Endodermal cell (in vitro differentiated cells): ENCODE measurements around the gene ABHD14A. TPM values are rescaled to one million over a fixed set of nuclear protein-coding genes. Genes with fewer than 3 reads are reported as not detected.

Experiments
- DNase-seq: peaks from one replicate; pipeline ENCODE4 v3.0.0-alpha.2; 2017
- H3K27ac ChIP-seq: 2 replicates; pipeline ENCODE4 v1.5.1; 2013; ENCODE audit warnings: mild to moderate bottlenecking, low read depth, low read length, moderate library complexity
- H3K27me3 ChIP-seq: 2 replicates; pipeline ENCODE4 v1.6.1; 2013; ENCODE audit warnings: mild to moderate bottlenecking, low read length, moderate library complexity; ENCODE audit not compliant: insufficient read depth, control insufficient read depth, poor library complexity, severe bottlenecking
- H3K36me3 ChIP-seq: 2 replicates; pipeline ENCODE4 v1.7.0; 2013; ENCODE audit warnings: mild to moderate bottlenecking, low read length, moderate library complexity; ENCODE audit not compliant: control insufficient read depth, insufficient read depth
- H3K4me1 ChIP-seq: one replicate; pipeline ENCODE4 v1.7.0; 2013; ENCODE audit warnings: low read length; ENCODE audit not compliant: control insufficient read depth, insufficient read depth
- H3K4me3 ChIP-seq: 2 replicates; pipeline ENCODE4 v1.5.1; 2013; ENCODE audit warnings: mild to moderate bottlenecking, low read length, moderate library complexity
- H3K9ac ChIP-seq: 2 replicates; pipeline ENCODE4 v1.6.1; 2013; ENCODE audit warnings: mild to moderate bottlenecking, low read length, moderate library complexity; ENCODE audit not compliant: poor library complexity, severe bottlenecking; ENCODE audit errors: extremely low read depth
- H3K9me3 ChIP-seq: 2 replicates; pipeline ENCODE4 v1.6.1; 2013; ENCODE audit warnings: mild to moderate bottlenecking, low read length, moderate library complexity; ENCODE audit not compliant: control insufficient read depth
- H3K27ac Mint-ChIP-seq: 2 replicates; pipeline ENCODE4 v1.8.0; 2020; ENCODE audit warnings: mixed read lengths
- H3K27me3 Mint-ChIP-seq: 2 replicates; pipeline ENCODE4 v1.8.0; 2021; ENCODE audit warnings: mild to moderate bottlenecking, mixed read lengths; ENCODE audit not compliant: insufficient read depth
- H3K36me3 Mint-ChIP-seq: 2 replicates; pipeline ENCODE4 v1.8.0; 2020; ENCODE audit warnings: low read depth, mixed read lengths
- H3K4me1 Mint-ChIP-seq: 2 replicates; pipeline ENCODE4 v1.8.0; 2020; ENCODE audit warnings: mixed read lengths
- H3K4me3 Mint-ChIP-seq: 2 replicates; pipeline ENCODE4 v1.8.0; 2020; ENCODE audit warnings: mild to moderate bottlenecking, moderate library complexity, mixed read lengths
- H3K9me3 Mint-ChIP-seq: 2 replicates; pipeline ENCODE4 v1.8.0; 2020; ENCODE audit warnings: mild to moderate bottlenecking, mixed read lengths
- WGBS, 2 experiments: methylation state at CpG; one replicate each; pipeline versions ENCODE4 v1.1.5 to v1.1.7; 2013; ENCODE audit warnings: missing lambda C conversion rate in 2 of 2, mixed read lengths in 1 of 2; ENCODE audit not compliant: insufficient coverage in 1 of 2, insufficient read length in 1 of 2; 5-methylcytosine and 5-hydroxymethylcytosine counted together
- total RNA-seq, 2 donors: library from RNA; stranded (reverse); fragmentation: NEBNext Ultra II Directional in 1 of 2; extraction: Animal tissue kit (Norgen Biotek cat#: 25700) in 1 of 2; gene quantifications; 2 replicates in 1 of 2; 3 replicates in 1 of 2; pipeline ENCODE4 v1.2.1, GENCODE V29; 2021
- TF ChIP-seq, protein P1 (sequence below): fragments of 200-600 bp; sonication (generic); conservative IDR thresholded peaks from 2 replicates; pipeline ENCODE4 v1.5.0; 2021; ENCODE audit warnings: antibody characterized with exemption, mild to moderate bottlenecking

ABHD14A gene
- total RNA-seq, 2 donors from 2014 or later: 9.6 to 10.1 TPM

DNA sequence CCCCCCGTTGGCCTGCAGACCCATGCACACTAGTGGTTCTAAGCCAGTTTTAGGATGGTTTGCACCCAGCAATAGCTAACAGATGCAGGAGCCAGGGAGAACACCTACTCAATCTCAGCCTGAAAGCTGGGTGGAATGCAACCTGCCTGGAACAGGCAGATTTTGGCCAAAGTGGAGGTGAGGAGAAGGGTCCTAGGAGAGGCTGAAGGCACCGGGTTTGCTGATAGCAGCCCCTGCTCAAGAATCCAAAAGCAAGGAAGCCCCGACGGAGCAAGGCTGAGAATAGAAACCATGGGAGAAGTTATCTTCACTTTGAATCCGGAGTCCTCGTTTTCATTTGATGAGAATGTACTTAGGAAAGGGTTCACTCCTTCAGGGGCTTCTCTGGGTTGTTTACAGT, 43.1 kb upstream of the ABHD14A start:
- Histone ChIP-seq H3K27me3 (no peaks in the 10 kb centered on the region), H3K4me3 (no peak overlapping the region), H3K9ac (no peak overlapping the region), H3K9me3 (no peaks in the 10 kb centered on the region), H3K4me1 (no peaks in the 10 kb centered on the region), H3K36me3 (peaks cover 63% of the 10 kb centered on the region), H3K27ac (no peak overlapping the region)
- H3K27ac Mint-ChIP-seq: no peak overlapping the region
- no peaks in the 10 kb centered on the region for H3K4me1 Mint-ChIP-seq
- H3K4me3 Mint-ChIP-seq: no peak overlapping the region
- 94% methylated on average over 6 of the region's 6 CpGs; no CpG with 5 or more reads in 1 of the 2 experiments for WGBS, 2 experiments
- no peak for DNase-seq
- H3K27me3 Mint-ChIP-seq: no peaks in the 10 kb centered on the region
- peaks cover 56% of the 10 kb centered on the region for H3K36me3 Mint-ChIP-seq
- TF ChIP-seq, protein P1, sequence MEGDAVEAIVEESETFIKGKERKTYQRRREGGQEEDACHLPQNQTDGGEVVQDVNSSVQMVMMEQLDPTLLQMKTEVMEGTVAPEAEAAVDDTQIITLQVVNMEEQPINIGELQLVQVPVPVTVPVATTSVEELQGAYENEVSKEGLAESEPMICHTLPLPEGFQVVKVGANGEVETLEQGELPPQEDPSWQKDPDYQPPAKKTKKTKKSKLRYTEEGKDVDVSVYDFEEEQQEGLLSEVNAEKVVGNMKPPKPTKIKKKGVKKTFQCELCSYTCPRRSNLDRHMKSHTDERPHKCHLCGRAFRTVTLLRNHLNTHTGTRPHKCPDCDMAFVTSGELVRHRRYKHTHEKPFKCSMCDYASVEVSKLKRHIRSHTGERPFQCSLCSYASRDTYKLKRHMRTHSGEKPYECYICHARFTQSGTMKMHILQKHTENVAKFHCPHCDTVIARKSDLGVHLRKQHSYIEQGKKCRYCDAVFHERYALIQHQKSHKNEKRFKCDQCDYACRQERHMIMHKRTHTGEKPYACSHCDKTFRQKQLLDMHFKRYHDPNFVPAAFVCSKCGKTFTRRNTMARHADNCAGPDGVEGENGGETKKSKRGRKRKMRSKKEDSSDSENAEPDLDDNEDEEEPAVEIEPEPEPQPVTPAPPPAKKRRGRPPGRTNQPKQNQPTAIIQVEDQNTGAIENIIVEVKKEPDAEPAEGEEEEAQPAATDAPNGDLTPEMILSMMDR: no peak
- H3K9me3 Mint-ChIP-seq: no peaks in the 10 kb centered on the region

DNA sequence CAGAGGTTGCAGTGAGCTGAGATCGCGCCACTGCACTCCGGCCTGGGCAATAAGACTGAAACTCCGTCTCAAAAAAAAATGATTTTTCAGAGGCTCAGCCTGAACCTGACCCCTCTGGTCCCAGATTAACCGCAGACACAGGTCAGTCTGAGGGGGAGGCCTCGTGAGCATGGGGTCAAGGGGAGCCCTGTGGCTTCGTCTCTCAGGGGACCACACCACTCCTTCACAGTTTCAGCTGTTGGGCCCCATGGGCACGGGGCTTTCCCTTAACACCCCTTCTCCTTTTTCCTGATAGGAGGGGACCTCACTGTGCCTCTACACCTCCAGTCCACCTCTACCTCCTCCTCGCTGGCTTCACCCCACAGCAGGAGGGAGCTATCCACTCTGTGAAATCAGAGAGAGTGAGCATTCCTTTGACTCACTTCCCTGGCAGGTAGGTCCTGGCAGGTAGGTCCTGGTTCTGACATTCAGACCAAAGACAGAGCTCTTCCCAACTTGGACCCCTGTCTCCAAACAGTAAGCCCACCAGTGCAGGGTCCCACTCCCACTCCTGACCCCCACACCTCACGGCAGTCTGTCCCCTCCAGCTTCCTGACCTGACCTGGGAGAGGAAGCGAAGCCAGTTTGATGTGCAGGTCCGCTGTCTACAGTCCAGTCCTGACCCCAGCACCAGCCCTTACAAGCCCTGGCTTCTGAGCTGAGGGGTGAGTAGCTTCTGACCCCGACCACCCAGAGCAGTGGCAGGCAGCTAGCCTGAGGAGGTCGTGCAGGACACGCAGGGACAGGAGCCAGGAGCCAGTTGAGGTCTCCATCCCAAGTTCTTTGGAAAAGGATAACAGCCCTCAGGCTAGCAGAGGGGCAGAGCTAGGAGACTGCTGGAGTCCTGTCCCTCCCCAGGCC, 42.1 kb upstream of the ABHD14A start:
- TF ChIP-seq, protein P1: no peak
- no peaks in the 10 kb centered on the region for H3K9me3 ChIP-seq
- Mint-ChIP-seq H3K27ac (no peak overlapping the region), H3K9me3 (no peaks in the 10 kb centered on the region), H3K36me3 (peaks cover 65% of the 10 kb centered on the region), H3K4me3 (no peak overlapping the region), H3K4me1 (no peaks in the 10 kb centered on the region), H3K27me3 (no peaks in the 10 kb centered on the region)
- no peaks in the 10 kb centered on the region for H3K4me1 ChIP-seq
- no peak for DNase-seq
- no peak overlapping the region for H3K4me3 ChIP-seq
- peaks cover 73% of the 10 kb centered on the region for H3K36me3 ChIP-seq
- H3K27me3 ChIP-seq: no peaks in the 10 kb centered on the region
- WGBS, 2 experiments: 91 to 96% methylated on average over 10 to 15 of the region's 15 CpGs
- H3K9ac ChIP-seq: no peak overlapping the region
- no peak overlapping the region for H3K27ac ChIP-seq

DNA sequence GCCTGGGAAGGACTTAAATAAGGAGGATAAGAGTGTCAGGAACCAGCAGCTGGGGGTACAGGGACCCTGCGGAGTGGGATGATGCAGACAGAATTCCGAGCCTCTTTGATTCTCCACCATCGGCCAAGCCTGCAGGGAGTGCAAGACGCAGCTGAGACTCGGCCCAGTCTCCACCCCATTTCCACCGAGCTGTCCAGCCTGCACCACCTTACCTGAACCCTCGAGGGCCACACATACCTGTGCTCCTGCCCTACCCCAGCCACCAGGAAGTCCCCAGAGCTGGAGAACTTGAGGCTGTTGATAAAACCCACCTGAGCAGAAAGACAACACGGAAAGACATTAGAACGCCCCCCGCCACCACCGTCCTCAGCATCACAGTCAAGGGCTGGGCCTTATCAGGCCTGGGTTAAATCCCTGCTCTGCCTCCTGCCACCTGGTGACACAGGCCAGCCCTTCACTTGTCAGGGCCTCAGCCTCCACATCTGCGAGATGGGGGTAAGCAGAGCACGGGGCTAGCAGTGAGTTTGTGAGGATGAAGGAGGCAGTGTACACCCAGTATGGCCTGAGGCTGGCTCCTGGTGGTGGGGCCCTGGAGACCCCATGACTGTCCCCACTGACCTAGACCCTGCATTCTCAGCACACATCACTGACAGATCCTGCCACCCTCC, 41.3 kb upstream of the ABHD14A start:
- TF ChIP-seq, protein P1: no peak
- Mint-ChIP-seq H3K9me3 (no peaks in the 10 kb centered on the region), H3K4me1 (peaks cover 6% of the 10 kb centered on the region), H3K36me3 (peaks cover 73% of the 10 kb centered on the region), H3K4me3 (no peak overlapping the region), H3K27me3 (no peaks in the 10 kb centered on the region), H3K27ac (no peak overlapping the region)
- no peak overlapping the region for H3K27ac ChIP-seq
- DNase-seq: no peak
- no peaks in the 10 kb centered on the region for H3K4me1 ChIP-seq
- no peaks in the 10 kb centered on the region for H3K27me3 ChIP-seq
- H3K9ac ChIP-seq: no peak overlapping the region
- H3K4me3 ChIP-seq: no peak overlapping the region
- H3K36me3 ChIP-seq: peaks cover 81% of the 10 kb centered on the region
- no peaks in the 10 kb centered on the region for H3K9me3 ChIP-seq
- WGBS, 2 experiments: 95 to 100% methylated on average over 4 to 13 of the region's 13 CpGs
